Mesodermal cell (in vitro differentiated cells): ENCODE measurements around the gene CCDC134.
"Not testable (repeated sequence)": the region's sequence is repeated elsewhere in the genome, so short reads cannot be mapped to it uniquely, and the experiment has no call there.

Source experiments
- H3K27ac ChIP-seq: 2 replicates; pipeline ENCODE4 v1.7.0; 2013; ENCODE audit warnings: mild to moderate bottlenecking, low read depth, low read length, moderate library complexity; ENCODE audit not compliant: severe bottlenecking
- H3K36me3 ChIP-seq: 2 replicates; pipeline ENCODE4 v1.7.1; 2013; ENCODE audit warnings: mild to moderate bottlenecking, low read length, moderate library complexity; ENCODE audit not compliant: control insufficient read depth, insufficient read depth
- H3K4me1 ChIP-seq: one replicate; pipeline ENCODE4 v1.7.1; 2013; ENCODE audit warnings: mild to moderate bottlenecking, low read length; ENCODE audit not compliant: insufficient read depth, control insufficient read depth, poor library complexity, severe bottlenecking
- H3K4me3 ChIP-seq: 2 replicates; pipeline ENCODE4 v1.7.0; 2013; ENCODE audit warnings: low read length, control low read depth, mild to moderate bottlenecking; ENCODE audit not compliant: insufficient read depth, poor library complexity, severe bottlenecking; ENCODE audit errors: extremely low read depth
- H3K9me3 ChIP-seq: 2 replicates; pipeline ENCODE4 v1.7.1; 2013; ENCODE audit warnings: mild to moderate bottlenecking, low read length, moderate library complexity; ENCODE audit not compliant: control insufficient read depth
- WGBS, 2 experiments: methylation state at CpG; one replicate each; pipeline ENCODE4 v1.1.5; 2013; ENCODE audit warnings: missing lambda C conversion rate in 2 of 2; ENCODE audit not compliant: insufficient coverage in 2 of 2; 5-methylcytosine and 5-hydroxymethylcytosine counted together

Gene CCDC134

GRCh38 chr22:41863472-41863871, 63.0 kb downstream of the CCDC134 start:
- H3K27ac ChIP-seq = peak overlapping the region; percentile 81
- H3K9me3 ChIP-seq = no peaks in the 10 kb centered on the region
- no peak overlapping the region for H3K4me3 ChIP-seq
- WGBS, 2 experiments = 100% methylated on average over 2 of the region's 2 CpGs
- H3K36me3 ChIP-seq = peaks cover 58% of the 10 kb centered on the region
- H3K4me1 ChIP-seq = peaks cover 31% of the 10 kb centered on the region

GRCh38 chr22:41868556-41868955, 68.1 kb downstream of the CCDC134 start:
- Histone ChIP-seq H3K36me3 (peaks cover 91% of the 10 kb centered on the region), H3K9me3 (no peaks in the 10 kb centered on the region), H3K27ac (no peak overlapping the region), H3K4me3 (no peak overlapping the region), H3K4me1 (peaks cover 1% of the 10 kb centered on the region)
- WGBS, 2 experiments = 92 to 98% methylated on average over 5 to 10 of the region's 10 CpGs

- H3K27ac ChIP-seq, H3K9me3 ChIP-seq, H3K4me1 ChIP-seq, H3K4me3 ChIP-seq: not testable (repeated sequence)
- H3K36me3 ChIP-seq = peaks cover 96% of the 10 kb centered on the region
- WGBS, 2 experiments = 100% methylated on average over 1 of the region's 1 CpG
Measured at GRCh38 chr22:41870081-41870480, 69.6 kb downstream of the CCDC134 start.

GRCh38 chr22:41870786-41871185, 70.3 kb downstream of the CCDC134 start:
- WGBS, 2 experiments = 100% methylated on average over 1 of the region's 4 CpGs
- Histone ChIP-seq H3K4me3 (no peak overlapping the region), H3K36me3 (peaks cover 97% of the 10 kb centered on the region), H3K9me3 (no peaks in the 10 kb centered on the region), H3K27ac (no peak overlapping the region), H3K4me1 (no peaks in the 10 kb centered on the region)

- Histone ChIP-seq H3K4me1 (no peaks in the 10 kb centered on the region), H3K9me3 (no peaks in the 10 kb centered on the region), H3K36me3 (peaks cover 97% of the 10 kb centered on the region), H3K27ac (no peak overlapping the region), H3K4me3 (no peak overlapping the region)
- WGBS, 2 experiments = 87 to 92% methylated on average over 4 of the region's 5 CpGs
Measured at GRCh38 chr22:41873391-41873790, 72.9 kb downstream of the CCDC134 start.

- 100% methylated on average over 1 of the region's 2 CpGs for WGBS, 2 experiments
- Histone ChIP-seq H3K4me1 (no peaks in the 10 kb centered on the region), H3K4me3 (no peak overlapping the region), H3K27ac (no peak overlapping the region), H3K36me3 (peaks cover 97% of the 10 kb centered on the region), H3K9me3 (no peaks in the 10 kb centered on the region)
Measured at GRCh38 chr22:41874090-41874489, 73.6 kb downstream of the CCDC134 start.

- H3K9me3 ChIP-seq = no peaks in the 10 kb centered on the region
- WGBS, 2 experiments = 97 to 98% methylated on average over 9 to 10 of the region's 10 CpGs
- no peak overlapping the region for H3K27ac ChIP-seq
- peaks cover 97% of the 10 kb centered on the region for H3K36me3 ChIP-seq
- H3K4me1 ChIP-seq = no peaks in the 10 kb centered on the region
- no peak overlapping the region for H3K4me3 ChIP-seq
Measured at GRCh38 chr22:41875531-41876270, 75.2 kb downstream of the CCDC134 start.
